Osteoblast (primary cell): ENCODE results near the gene CACUL1. TPM values are rescaled to one million over a fixed set of nuclear protein-coding genes. Genes with fewer than 3 reads are reported as not detected.

ENCODE experiments used
- DNase-seq: peaks from one replicate; pipeline ENCODE4 v3.0.0; 2011; ENCODE audit warnings: low spot score, mixed read lengths; ENCODE audit not compliant: insufficient read length; ENCODE audit errors: missing footprints
- H2AFZ ChIP-seq: 2 replicates; pipeline ENCODE4 v1.6.0; 2011; ENCODE audit warnings: mild to moderate bottlenecking, low read length
- H3K27ac ChIP-seq: 2 replicates; pipeline ENCODE4 v1.5.1; 2011; ENCODE audit warnings: mild to moderate bottlenecking, low read depth, low read length, moderate library complexity
- H3K27me3 ChIP-seq: 2 replicates; pipeline ENCODE4 v1.6.0; 2012; ENCODE audit warnings: mild to moderate bottlenecking, control low read depth, inconsistent platforms, low read length, moderate library complexity; ENCODE audit not compliant: insufficient read depth
- H3K36me3 ChIP-seq: 2 replicates; pipeline ENCODE4 v1.5.1; 2011; ENCODE audit warnings: mild to moderate bottlenecking, low read length, control low read depth, moderate library complexity; ENCODE audit not compliant: insufficient read depth
- H3K4me1 ChIP-seq: 2 replicates; pipeline ENCODE4 v1.5.1; 2011; ENCODE audit warnings: mild to moderate bottlenecking, low read length, control low read depth, moderate library complexity; ENCODE audit not compliant: insufficient read depth
- H3K4me2 ChIP-seq: 2 replicates; pipeline ENCODE4 v1.6.0; 2011; ENCODE audit warnings: mild to moderate bottlenecking, low read length; ENCODE audit not compliant: insufficient read depth
- H3K4me3 ChIP-seq: fragments of 200-600 bp; sonication (generic); 3 replicates; pipeline ENCODE4 v1.5.1; 2012; ENCODE audit warnings: mild to moderate bottlenecking, low read length, inconsistent platforms; ENCODE audit not compliant: insufficient read depth
- H3K79me2 ChIP-seq: 2 replicates; pipeline ENCODE4 v1.6.0; 2012; ENCODE audit warnings: mild to moderate bottlenecking, low read length, control low read depth, inconsistent platforms; ENCODE audit not compliant: insufficient read depth
- H3K9me3 ChIP-seq: 2 replicates; pipeline ENCODE4 v1.5.1; 2011; ENCODE audit warnings: low read depth, low read length, control low read depth
- H4K20me1 ChIP-seq: 2 replicates; pipeline ENCODE4 v1.6.0; 2012; ENCODE audit warnings: mild to moderate bottlenecking, low read length, control low read depth; ENCODE audit not compliant: insufficient read depth
- total RNA-seq: library from RNA; depleted of rRNA; stranded (reverse); fragments of >200 nt; gene quantifications from 2 replicates; pipeline ENCODE4 v1.2.3, GENCODE V29; 2012
- TF ChIP-seq, protein P1 (sequence below): IDR thresholded peaks from 2 replicates; pipeline ENCODE4 v1.5.1; 2011; ENCODE audit warnings: mild to moderate bottlenecking, low read depth, low read length, moderate library complexity; ENCODE audit errors: extremely low read depth

The CACUL1 gene
- total RNA-seq, 1 donor, result 32.6 TPM

DNA sequence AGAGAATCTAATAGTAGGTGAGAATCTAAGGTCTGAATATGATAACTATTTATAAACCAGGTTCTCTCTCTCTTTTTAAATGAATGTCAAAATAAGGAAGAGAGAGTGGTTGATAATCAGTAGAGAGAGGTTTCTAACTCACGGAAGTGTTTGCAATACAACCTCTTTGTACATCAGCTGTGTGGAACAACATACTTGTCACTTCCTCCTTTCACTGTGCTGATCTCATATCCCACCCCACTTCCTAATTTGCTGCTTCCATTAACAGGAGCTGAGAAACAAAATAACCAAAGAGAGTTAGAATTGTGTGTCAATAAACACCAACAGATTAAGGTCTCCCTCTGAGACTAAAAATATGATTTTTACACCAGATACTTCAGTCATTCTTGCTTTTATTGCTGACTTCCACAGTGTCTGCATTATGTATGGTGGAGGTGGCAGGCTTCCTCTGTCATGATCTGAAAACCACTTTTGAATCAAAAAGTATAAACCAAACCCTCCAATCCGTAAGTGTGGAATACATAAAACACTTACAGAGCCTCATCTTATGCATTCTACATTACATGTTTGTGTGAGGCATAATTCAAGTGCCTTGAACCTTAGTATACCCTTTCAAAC, 25.0 kb downstream of the CACUL1 start:
- peaks cover 5% of the 10 kb centered on the region for H3K4me1 ChIP-seq
- no peak overlapping the region for H2AFZ ChIP-seq
- no peak overlapping the region for H3K27ac ChIP-seq
- no peaks in the 10 kb centered on the region for H3K9me3 ChIP-seq
- peaks cover 27% of the 10 kb centered on the region for H4K20me1 ChIP-seq
- no peak for DNase-seq
- peaks cover 81% of the 10 kb centered on the region for H3K79me2 ChIP-seq
- no peaks in the 10 kb centered on the region for H3K27me3 ChIP-seq
- TF ChIP-seq, protein P1, sequence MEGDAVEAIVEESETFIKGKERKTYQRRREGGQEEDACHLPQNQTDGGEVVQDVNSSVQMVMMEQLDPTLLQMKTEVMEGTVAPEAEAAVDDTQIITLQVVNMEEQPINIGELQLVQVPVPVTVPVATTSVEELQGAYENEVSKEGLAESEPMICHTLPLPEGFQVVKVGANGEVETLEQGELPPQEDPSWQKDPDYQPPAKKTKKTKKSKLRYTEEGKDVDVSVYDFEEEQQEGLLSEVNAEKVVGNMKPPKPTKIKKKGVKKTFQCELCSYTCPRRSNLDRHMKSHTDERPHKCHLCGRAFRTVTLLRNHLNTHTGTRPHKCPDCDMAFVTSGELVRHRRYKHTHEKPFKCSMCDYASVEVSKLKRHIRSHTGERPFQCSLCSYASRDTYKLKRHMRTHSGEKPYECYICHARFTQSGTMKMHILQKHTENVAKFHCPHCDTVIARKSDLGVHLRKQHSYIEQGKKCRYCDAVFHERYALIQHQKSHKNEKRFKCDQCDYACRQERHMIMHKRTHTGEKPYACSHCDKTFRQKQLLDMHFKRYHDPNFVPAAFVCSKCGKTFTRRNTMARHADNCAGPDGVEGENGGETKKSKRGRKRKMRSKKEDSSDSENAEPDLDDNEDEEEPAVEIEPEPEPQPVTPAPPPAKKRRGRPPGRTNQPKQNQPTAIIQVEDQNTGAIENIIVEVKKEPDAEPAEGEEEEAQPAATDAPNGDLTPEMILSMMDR, result no peak
- no peaks in the 10 kb centered on the region for H3K36me3 ChIP-seq
- no peak overlapping the region for H3K4me3 ChIP-seq
- H3K4me2 ChIP-seq, result no peak overlapping the region

DNA sequence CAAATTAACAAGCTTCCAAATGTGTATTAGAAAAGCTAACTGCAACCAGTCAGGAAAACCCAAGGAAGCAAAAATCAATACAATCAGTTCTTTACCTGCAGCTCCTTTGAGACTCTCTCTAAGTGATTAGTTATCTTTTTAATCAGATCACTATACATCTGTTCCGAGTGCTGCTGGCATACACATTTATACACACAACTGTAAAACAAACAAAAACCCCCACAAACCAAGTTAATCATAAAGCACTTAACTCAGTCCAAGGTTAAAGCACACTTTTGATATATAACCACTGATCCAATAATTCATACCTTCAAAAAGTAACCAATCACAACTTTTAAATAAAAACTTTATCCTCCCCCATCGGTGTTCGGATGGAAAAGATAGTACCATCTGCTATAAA, 25.6 kb downstream of the CACUL1 start:
- Histone ChIP-seq H3K27ac (no peak overlapping the region), H3K27me3 (no peaks in the 10 kb centered on the region), H4K20me1 (peaks cover 21% of the 10 kb centered on the region), H2AFZ (no peak overlapping the region), H3K36me3 (no peaks in the 10 kb centered on the region), H3K4me3 (no peak overlapping the region), H3K79me2 (peaks cover 76% of the 10 kb centered on the region), H3K4me2 (no peak overlapping the region), H3K4me1 (peaks cover 5% of the 10 kb centered on the region), H3K9me3 (no peaks in the 10 kb centered on the region)
- DNase-seq, result no peak
- TF ChIP-seq, protein P1, result no peak

DNA sequence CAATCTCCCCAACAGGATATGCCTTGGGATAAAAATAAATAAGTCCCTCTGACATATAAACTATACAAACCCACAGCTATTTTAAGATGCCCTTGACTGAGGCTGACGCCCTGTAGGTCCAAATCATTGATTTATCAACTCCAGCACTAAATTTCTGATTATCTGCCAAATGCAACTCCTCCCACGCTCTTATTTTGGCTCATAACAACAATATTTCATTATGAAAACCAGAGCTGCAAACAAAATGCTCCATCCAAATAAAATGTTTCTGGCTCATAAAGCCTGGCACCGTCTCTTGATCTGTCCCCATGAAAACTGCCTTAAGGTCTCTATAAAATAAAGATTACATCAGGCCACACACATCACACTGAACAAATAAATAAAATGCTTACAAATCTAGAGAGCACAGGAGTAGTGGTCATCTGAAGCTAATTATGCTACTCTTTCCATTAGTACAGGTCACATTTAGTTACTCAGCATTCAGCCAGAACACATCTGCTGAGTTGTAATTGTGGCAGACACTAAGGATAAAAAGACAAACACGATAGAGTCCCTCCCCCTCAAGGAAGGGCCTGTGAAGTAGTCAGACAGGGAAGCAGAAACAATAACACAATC, 28.8 kb downstream of the CACUL1 start:
- Histone ChIP-seq H3K4me3 (no peak overlapping the region), H3K9me3 (no peaks in the 10 kb centered on the region), H3K79me2 (peaks cover 53% of the 10 kb centered on the region), H3K27me3 (no peaks in the 10 kb centered on the region), H3K4me1 (peaks cover 13% of the 10 kb centered on the region), H2AFZ (no peak overlapping the region), H3K4me2 (no peak overlapping the region), H3K36me3 (no peaks in the 10 kb centered on the region), H3K27ac (no peak overlapping the region), H4K20me1 (peaks cover 7% of the 10 kb centered on the region)
- TF ChIP-seq, protein P1, result no peak
- DNase-seq, result no peak

DNA sequence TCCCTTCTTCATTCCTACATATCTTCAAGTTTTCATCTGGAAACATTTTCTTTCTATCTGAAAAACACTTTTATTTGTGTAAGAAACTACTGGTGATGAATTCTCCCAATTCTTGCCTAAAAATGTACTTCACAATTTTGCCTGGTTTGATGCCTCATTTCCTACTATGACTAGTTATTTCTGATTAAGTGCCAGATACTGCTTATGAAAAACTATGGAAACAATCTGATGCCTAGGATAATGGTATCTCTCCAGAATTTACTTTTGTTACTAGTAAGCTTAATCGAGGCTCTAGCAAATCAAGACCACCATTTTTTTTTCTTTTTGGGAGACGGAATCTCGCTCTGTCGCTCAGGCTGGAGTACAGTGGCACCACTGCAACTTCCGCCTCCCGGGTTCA, 31.3 kb downstream of the CACUL1 start:
- H3K79me2 ChIP-seq, result peaks cover 35% of the 10 kb centered on the region
- peak overlapping the region; percentile 19 for H3K27ac ChIP-seq
- H3K36me3 ChIP-seq, result no peaks in the 10 kb centered on the region
- DNase-seq, result peak; percentile 71
- H3K27me3 ChIP-seq, result no peaks in the 10 kb centered on the region
- peaks cover 8% of the 10 kb centered on the region for H4K20me1 ChIP-seq
- peaks cover 13% of the 10 kb centered on the region for H3K4me1 ChIP-seq
- H3K4me3 ChIP-seq, result no peak overlapping the region
- H3K9me3 ChIP-seq, result no peaks in the 10 kb centered on the region
- TF ChIP-seq, protein P1, result no peak
- H3K4me2 ChIP-seq, result no peak overlapping the region
- H2AFZ ChIP-seq, result no peak overlapping the region
